22Rv1 (cell line): ENCODE data around the gene IFT122.
"Not testable (repeated sequence)": the region's sequence is repeated elsewhere in the genome, so short reads cannot be mapped to it uniquely, and the experiment has no call there.

ENCODE experiments used
- H3K27ac ChIP-seq: fragments of 450-650 bp; 2 replicates; pipeline ENCODE4 v1.5.1; 2017
- ZFX ChIP-seq: fragments of 450-650 bp; IDR thresholded peaks from 2 replicates; pipeline ENCODE4 v1.6.1; 2017; ENCODE audit warnings: antibody characterized with exemption, borderline replicate concordance
- TF ChIP-seq, protein P1 (sequence below): fragments of 450-650 bp; IDR thresholded peaks from 2 replicates; pipeline ENCODE4 v1.5.1; 2017; ENCODE audit warnings: mild to moderate bottlenecking

The IFT122 gene

DNA sequence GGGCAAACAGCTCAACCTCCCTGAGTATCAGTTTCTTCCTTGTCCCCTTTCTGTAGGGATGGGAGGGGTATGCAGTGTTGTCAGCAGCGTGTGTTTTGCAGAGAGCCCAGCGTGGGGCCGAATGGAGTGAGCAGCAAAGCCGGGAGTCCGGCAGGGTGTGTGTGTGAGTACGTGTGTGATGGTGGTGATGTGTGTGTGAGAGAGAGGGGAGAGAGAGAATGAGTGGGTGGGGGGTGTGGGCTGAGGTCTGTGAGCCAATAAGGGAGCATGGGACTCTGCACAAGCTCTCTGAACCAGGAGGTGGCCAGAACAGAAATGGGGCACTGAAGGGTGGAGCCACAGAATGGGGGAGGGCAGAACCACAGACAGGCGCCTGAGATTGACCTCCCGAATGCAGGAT is 43.8 kb downstream of the IFT122 start:
- no peak overlapping the region for H3K27ac ChIP-seq
- no peak for TF ChIP-seq ZFX
- TF ChIP-seq, protein P1, sequence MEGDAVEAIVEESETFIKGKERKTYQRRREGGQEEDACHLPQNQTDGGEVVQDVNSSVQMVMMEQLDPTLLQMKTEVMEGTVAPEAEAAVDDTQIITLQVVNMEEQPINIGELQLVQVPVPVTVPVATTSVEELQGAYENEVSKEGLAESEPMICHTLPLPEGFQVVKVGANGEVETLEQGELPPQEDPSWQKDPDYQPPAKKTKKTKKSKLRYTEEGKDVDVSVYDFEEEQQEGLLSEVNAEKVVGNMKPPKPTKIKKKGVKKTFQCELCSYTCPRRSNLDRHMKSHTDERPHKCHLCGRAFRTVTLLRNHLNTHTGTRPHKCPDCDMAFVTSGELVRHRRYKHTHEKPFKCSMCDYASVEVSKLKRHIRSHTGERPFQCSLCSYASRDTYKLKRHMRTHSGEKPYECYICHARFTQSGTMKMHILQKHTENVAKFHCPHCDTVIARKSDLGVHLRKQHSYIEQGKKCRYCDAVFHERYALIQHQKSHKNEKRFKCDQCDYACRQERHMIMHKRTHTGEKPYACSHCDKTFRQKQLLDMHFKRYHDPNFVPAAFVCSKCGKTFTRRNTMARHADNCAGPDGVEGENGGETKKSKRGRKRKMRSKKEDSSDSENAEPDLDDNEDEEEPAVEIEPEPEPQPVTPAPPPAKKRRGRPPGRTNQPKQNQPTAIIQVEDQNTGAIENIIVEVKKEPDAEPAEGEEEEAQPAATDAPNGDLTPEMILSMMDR, result no peak

DNA sequence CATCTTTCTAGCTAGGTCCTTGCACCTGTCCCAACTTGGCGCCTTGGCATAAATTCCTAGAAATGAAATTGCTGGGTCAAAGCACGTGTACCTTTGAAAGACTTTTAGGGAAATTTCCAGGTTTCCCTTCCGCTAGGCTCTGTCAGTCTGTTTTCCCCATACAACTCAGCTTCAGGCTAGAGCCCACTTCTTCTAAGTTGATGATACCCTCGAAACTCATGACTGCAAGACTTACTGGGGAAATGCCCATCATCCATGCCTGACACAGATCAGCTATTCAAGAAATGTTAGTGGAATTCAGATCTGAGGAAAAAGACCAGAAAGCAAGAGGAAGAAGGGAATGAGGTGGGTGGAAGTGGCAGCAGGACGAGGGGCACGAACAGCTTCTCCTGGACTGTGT is 45.1 kb downstream of the IFT122 start:
- H3K27ac ChIP-seq, result not testable (repeated sequence)

DNA sequence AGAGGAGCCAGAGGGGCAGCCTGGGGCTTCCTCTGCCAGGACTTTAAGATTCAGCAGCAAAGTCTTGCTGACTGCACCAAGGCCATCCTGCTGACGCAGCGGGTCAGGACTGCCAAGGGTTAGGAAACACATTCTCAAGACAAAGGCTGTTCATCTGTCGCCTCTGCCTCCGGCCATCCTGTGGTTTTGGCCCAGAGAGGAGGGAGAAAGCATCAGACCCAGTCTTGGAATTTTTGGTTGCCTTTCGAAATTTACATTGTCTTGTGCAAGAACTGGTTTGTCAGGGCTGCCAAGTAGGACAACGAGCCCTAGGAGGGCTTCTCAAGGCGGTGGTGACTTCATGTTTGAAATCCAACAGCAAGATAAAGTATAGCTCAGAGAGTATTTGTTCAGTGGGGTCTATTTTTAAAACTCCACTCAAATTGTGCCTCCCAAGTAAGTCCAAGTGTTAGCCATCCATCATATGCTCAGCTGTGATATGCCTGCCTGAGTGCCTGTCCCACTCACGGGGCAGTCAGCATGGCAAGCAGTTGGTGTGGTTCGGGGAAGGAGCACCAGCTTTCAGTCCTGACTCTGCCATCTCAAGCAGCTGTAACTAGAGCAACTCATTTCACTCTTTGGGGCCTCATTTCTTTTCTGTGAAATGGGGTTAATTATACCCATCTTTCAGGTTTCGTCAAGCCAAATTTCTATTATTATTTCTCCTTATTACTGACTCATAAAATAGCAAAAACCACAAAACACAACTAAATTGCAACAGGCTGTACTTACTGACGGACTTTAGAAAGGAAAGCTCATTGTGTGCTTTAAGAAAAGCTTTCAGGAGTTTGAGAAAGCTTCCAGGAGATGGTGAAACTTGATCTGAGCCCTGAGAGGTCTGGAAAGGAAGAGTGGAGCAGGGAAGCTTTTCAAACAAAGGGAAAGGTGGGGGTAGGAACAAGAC is 46.0 kb downstream of the IFT122 start:
- H3K27ac ChIP-seq, result no peak overlapping the region
- TF ChIP-seq ZFX, result no peak
- TF ChIP-seq, protein P1, result no peak

DNA sequence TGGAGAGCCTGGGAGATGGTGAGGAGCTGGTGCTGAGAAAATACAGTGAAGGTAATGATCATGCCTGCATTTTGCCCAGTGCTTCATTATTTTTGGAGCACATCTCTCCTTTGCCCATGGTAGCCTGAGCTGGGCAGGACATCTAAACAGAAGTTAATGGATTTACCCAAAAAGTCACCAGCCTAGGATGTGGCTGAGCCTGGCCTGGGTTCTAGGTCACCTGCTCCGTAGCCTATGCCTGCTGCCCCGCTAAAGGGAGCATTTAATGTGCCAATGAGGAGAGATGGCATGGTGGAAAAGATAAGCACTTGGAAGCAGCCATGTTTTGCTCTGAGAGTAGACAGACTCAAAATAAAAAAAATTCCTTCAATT is 46.6 kb downstream of the IFT122 start:
- TF ChIP-seq, protein P1, result no peak
- no peak for TF ChIP-seq ZFX

DNA sequence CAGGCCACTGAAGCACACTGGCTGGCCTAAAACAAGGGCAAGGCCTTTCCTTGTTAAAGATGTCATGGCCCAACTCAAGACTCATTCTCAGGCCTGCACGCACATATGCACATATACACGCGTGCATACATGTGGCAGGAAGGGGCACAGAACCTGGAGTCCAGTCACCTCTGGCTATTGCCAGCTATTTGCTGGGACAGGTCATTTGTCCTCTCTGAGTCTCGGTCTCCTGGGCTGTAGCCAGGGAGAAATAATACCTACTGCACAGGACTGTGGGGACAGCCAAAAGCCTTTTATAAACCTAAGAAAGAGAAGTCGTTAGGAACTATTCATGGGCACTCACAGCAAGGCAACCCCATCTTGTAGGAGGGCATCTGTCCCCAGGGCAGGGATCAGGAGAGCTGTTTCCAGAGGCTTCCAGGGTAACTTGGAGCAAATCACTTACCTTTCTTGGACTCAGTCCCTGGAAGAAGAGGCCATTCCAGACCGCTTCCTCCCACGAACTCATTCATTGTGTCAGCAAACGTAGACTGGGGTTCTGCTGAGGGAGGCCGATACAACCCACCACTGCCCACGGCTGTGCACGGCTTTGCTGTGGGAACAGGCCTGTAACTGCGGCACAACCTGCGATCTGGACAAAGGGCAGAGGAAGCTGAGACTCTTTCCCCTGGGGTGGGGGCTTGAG is 47.3 kb downstream of the IFT122 start:
- H3K27ac ChIP-seq, result no peak overlapping the region
- TF ChIP-seq, protein P1, result no peak
- no peak for TF ChIP-seq ZFX

More for the DNA sequence above, 46.6 kb downstream of the IFT122 start:
- no peak overlapping the region for H3K27ac ChIP-seq

DNA sequence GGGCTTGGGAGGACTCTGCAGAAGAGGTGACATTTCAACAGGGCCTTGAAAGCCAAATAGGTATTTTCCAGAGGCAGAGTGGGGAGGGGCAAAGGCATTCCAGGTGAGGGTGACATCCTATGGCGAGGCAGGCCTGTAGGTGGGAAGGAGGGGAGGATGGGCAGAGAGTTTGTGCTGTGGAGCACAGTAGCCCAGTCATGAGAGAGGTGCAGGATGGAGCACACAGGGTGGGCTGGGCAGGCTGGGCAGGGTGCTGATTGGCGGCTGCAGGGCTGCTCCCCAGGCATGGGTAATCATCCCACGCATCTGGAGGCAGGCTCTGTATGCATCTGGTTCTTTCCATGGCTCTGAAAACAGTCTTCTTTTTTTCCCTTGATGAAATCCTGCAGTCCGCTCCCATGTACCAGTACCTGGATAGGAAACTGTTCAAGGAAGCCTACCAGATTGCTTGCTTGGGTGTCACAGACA is 47.9 kb downstream of the IFT122 start:
- H3K27ac ChIP-seq, result not testable (repeated sequence)

DNA sequence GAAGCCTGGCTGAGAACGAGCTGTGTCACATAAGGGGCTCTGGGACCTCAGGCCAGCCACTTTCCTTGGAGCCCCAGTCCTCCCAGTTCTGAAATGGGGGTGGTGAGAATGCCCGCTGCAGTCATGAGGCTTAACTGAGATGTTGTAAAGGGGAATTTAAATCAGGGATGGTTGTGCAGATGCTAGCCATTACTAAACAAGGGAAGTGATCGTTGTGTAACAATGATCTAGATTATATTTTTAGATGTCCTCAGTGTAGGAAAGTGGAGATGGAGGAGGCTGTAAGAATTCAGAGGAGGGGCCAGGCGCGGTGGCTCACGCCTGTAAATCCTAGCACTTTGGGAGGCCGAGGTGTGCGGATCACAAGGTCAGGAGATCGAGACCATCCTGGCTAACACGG is 49.2 kb downstream of the IFT122 start:
- H3K27ac ChIP-seq, result not testable (repeated sequence)

DNA sequence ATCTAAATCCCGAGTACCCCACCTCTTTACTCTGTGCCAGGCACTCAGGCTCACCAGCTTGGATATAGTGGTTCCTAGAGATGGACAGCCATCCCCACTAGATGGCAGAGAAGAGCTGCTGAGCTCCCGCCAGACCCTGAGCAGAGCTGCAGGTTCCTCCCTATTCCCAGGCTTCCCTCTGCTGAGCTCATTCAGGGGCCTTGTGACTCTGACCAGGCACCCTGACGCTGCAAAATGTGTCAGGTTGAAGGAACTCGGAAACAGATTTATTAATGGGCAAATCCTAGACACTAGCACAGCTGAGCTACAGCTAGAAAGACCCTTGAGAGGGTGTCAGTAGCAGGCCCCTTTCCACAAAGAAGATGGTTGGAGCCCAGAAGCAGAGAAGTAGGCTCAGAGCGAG is 50.2 kb downstream of the IFT122 start:
- no peak overlapping the region for H3K27ac ChIP-seq
- no peak for TF ChIP-seq ZFX
- TF ChIP-seq, protein P1, result peak; percentile 89

DNA sequence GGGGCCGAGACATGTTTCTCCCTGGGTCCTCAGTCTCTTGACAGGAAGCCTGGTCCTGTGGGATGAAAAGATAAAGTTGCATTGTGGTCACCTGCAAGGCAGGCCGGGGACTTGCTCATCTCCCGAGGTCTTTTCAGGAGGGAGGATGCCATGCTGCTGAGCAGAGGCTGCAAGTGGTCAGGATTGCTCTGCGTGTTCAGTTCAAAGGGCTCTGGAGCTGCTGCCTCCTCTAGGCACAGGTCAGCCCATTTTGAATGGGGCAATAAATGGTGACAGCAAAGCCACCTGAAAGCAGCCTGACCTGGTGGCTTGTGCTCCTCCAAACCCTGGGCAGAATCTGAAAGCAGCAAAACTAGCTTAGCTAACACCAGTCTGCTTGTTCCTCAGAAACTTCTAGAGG is 51.1 kb downstream of the IFT122 start:
- not testable (repeated sequence) for H3K27ac ChIP-seq
